Choroid plexus epithelial cell (primary cell): ENCODE measurements around the gene CTTN.

Experiments used
- DNase-seq: peaks from one replicate; pipeline ENCODE4 v3.0.0-alpha.2; 2010; ENCODE audit warnings: low read depth
- H3K4me3 ChIP-seq: 2 replicates; pipeline ENCODE4 v1.5.1; 2011; ENCODE audit warnings: low read depth, mild to moderate bottlenecking, control low read depth, low read length, moderate library complexity
- TF ChIP-seq, protein P1 (sequence below): conservative IDR thresholded peaks from 2 replicates; pipeline ENCODE4 v1.5.1; 2011; ENCODE audit warnings: low read depth, mild to moderate bottlenecking, control low read depth, inconsistent platforms, low read length, moderate library complexity

Gene CTTN

DNA sequence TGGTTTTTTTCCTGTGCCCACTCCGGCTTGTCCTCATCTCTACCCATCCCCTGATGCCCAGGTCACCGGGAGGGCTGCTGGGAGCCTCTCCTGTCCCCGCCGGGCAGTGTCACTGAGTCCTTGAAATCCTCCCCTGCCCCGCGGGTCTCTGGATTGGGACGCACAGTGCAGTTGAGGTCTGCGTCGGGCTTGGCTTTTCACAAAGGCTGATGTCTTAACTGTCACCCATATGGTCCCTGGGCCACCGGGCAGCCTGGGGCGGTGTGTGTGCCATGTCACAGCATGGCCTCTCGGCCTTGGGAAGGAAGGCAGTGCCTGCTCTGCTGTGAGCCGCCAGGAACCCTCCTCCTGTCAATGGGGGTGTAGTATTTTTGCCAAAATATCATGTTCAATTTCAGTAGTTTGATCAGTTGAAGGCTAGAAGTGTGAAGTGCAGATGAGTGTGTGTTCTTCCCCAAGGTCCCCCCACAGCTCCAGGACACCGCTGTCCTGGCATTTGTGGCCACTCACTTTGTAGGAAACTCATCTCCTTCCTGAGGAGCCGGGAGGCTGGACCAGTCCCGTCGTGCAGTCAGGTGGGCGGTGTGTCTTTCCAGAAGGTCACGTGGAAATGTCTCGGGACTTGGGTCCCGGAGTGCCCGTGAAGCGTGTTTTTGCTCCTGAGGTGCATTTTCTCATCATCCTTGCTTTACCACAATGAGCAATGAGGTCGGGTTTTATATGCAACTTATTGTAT is 37.6 kb downstream of the CTTN start:
- no peak overlapping the region for H3K4me3 ChIP-seq
- DNase-seq, result no peak
- TF ChIP-seq, protein P1, sequence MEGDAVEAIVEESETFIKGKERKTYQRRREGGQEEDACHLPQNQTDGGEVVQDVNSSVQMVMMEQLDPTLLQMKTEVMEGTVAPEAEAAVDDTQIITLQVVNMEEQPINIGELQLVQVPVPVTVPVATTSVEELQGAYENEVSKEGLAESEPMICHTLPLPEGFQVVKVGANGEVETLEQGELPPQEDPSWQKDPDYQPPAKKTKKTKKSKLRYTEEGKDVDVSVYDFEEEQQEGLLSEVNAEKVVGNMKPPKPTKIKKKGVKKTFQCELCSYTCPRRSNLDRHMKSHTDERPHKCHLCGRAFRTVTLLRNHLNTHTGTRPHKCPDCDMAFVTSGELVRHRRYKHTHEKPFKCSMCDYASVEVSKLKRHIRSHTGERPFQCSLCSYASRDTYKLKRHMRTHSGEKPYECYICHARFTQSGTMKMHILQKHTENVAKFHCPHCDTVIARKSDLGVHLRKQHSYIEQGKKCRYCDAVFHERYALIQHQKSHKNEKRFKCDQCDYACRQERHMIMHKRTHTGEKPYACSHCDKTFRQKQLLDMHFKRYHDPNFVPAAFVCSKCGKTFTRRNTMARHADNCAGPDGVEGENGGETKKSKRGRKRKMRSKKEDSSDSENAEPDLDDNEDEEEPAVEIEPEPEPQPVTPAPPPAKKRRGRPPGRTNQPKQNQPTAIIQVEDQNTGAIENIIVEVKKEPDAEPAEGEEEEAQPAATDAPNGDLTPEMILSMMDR, result no peak

DNA sequence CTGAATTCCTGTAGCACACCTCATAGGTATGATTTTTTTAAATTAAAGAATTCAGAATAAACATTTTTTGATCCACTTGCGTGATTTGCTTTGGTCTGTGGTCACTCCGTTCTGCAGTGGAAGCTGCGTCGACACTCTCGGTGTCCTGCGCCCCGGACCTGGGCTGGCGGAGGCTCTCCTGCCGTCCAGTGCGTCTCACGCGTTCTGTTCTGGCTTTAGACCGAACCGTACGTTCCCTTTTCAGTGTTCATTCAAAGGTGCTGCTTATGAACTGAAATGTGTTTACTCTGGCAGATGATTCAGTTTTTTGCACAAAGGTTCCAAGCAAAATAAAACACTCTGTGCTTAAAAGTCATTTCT is 38.2 kb downstream of the CTTN start:
- DNase-seq, result no peak
- no peak overlapping the region for H3K4me3 ChIP-seq
- TF ChIP-seq, protein P1, result no peak

DNA sequence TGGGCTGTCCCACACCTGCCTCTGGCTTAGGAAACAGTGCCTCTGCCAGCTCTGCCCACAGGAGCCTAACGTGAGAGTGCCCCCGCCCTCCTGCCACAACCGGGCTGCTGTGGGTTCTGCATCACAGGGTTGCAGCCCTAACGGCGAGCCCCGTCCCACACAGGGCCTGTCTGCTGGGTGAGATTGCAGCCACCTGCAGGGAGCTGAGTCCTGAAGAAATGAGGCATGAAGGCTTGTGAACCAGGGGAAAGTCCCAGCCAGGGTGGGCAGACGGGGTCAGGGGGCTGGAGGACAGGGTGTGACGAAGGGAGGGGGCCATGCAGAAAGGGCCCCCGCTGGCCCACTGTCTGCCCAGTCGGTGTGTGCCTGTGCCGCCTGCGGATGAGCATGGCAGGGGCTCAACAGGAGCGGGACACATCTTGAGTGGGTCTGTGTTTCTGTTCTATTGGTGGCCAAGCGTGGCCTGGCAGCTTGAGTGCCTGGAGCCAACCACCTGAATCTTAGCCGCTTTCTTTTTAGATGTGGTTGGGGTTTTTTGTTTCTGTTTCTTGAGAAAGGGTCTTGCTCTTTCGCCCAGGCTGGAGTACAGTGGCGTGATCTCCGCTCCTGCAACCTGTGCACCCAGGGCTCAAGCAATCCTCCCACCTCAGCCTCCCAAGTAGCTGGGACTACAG is 38.9 kb downstream of the CTTN start:
- TF ChIP-seq, protein P1, result no peak
- H3K4me3 ChIP-seq, result no peak overlapping the region
- DNase-seq, result no peak

- DNase-seq, result no peak
- TF ChIP-seq, protein P1, result no peak
- no peak overlapping the region for H3K4me3 ChIP-seq
These were observed 41.9 kb downstream of the CTTN start for GRCh38 chr11:70440206-70440605.

DNA sequence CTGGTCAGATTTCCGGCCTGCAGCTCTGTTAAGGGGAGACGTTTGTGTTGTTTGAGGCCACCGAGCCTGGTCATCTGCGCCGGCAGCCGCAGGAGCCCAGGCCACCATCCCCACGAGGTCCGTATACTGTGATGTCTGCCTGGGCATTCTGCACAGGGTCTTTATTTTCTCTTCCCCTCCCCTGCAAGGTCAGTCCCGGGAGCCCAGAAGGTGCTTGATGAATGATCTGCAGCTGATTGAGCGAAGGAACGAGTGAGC is 45.4 kb downstream of the CTTN start:
- TF ChIP-seq, protein P1, result no peak
- no peak overlapping the region for H3K4me3 ChIP-seq
- DNase-seq, result no peak

GRCh38 chr11:70445091-70445490 is 46.8 kb downstream of the CTTN start:
- H3K4me3 ChIP-seq, result no peak overlapping the region
- TF ChIP-seq, protein P1, result no peak
- no peak for DNase-seq

DNA sequence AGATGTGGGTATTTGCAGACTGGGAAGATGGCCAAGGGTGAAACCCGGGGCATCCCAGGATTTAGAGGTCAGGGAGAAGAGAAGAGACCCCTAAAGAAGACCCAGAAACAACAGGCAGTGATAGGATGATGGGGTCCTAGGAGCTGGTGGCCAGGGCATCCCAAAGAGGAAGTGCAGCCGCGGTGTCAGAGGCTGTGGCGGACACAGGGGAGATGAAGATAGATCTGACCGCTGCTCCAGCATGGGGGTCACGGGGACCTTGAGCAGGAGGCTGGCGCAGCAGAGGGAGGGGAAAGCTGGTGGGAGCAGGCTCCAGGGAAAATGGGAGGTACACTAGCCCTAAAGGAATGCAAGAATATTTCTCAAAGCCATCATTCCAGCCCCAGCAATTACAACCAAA is 47.3 kb downstream of the CTTN start:
- DNase-seq, result no peak
- H3K4me3 ChIP-seq, result no peak overlapping the region
- TF ChIP-seq, protein P1, result no peak
